ENCODE data around the gene SACM1L. TPM values are rescaled to one million over a fixed set of nuclear protein-coding genes. Genes with fewer than 3 reads are reported as not detected.

SACM1L gene
- total and polyA plus RNA-seq, 2 donors (not counting 3 experiments of a cell fraction or from before 2014, with no cell fraction given): 11.9 to 39.9 TPM

DNA sequence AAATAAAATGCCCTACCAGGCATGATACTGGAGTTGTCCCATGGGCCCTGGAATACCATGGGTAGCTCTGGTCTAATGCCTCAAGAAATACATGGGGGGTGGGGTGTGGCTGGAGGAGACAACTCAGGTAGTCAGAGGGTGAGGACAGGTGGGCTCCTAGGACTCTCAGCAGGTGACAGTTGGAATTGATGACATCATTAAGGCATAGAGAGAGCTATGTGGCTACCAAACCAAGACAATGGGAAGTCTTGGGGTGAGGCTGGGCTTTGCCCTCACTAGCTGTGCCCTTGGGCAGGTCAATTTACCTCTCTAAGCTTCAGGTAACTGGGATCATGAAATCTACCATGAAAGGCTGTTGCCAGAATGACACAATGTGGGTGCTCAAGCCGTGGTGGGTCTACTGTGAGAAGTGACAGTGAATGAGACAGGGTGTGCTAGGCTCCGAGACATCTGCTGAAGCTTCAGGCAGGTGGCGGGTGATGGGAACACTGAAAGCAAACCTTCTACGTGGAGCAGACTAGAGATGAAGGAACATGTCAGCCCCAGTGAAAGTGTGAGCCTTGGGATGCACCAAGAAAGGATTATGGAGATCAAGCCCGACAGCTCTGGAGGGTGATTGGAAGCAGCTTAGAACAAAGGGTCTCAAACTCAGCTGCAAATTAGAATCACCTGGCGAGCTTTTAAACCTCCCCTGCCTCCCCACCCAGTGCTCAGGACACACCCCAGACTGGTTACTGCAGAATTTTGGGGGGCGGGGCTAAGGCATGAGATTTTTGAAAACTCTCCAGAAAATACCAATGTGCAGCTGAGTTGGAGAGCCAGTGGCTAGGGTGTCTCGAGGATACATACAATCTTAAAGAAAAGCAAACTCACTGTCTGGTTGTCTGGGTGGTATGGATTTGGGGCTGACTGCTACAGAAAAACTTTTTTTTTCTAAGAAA, 85.7 kb downstream of the SACM1L start:
- intact Hi-C loops (cut with micrococcal nuclease): no loop called here
- ChIA-PET POLR2A (no interaction called here), CTCF (interaction anchor here (2.7 kb wide), 1 partner anchor 13 kb away, joined by 8 read pairs; no protein-coding TSS in a partner anchor)
- Histone ChIP-seq H2AFZ (ENCODE audit: low read depth, low read length) (no peak overlapping the region), H3K27me3 (ENCODE audit: control insufficient read depth in 2 of 2, insufficient read depth in 2 of 2, low read length in 2 of 2) (peaks cover 4 to 5% of the 10 kb centered on the region in 2 experiments), H3K9ac (replicated peaks; ENCODE audit: extremely low read depth, insufficient read depth, low read length) (no peak overlapping the region), H3K4me1 (ENCODE audit: control insufficient read depth, extremely low read depth, insufficient read depth, low read length) (no peaks in the 10 kb centered on the region), H3K36me3 (ENCODE audit: control insufficient read depth in 2 of 2, extremely low read depth in 1 of 2, insufficient read depth in 2 of 2, low read length in 2 of 2) (no peaks in the 10 kb centered on the region), H3K9me3 (replicated peaks; ENCODE audit: control insufficient read depth, insufficient read depth, low read length) (no peaks in the 10 kb centered on the region), H3K27ac (ENCODE audit: insufficient read depth, low read depth, low read length) (no peak overlapping the region), H3K4me3 (replicated peaks in 1 of 3; ENCODE audit: insufficient read depth in 1 of 3, low read depth in 1 of 3, low read length in 3 of 3) (no peak overlapping the region), H3K4me2 (ENCODE audit: insufficient read depth, low read length) (no peak overlapping the region), H3K9me1 (replicated peaks; ENCODE audit: control insufficient read depth, extremely low read depth, insufficient read depth, low read length) (no peaks in the 10 kb centered on the region), H4K20me1 (replicated peaks; ENCODE audit: control insufficient read depth, extremely low read depth, insufficient read depth, low read length) (no peaks in the 10 kb centered on the region), H3K79me2 (ENCODE audit: control insufficient read depth, insufficient read depth, low read length) (no peaks in the 10 kb centered on the region)
- TF ChIP-seq, protein P1, sequence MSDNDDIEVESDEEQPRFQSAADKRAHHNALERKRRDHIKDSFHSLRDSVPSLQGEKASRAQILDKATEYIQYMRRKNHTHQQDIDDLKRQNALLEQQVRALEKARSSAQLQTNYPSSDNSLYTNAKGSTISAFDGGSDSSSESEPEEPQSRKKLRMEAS (IDR thresholded peaks at IDR 0.05; ENCODE audit: insufficient read depth, insufficient read length): no peak
- no peak for TF ChIP-seq GATA2 (IDR thresholded peaks at IDR 0.05; ENCODE audit: insufficient read depth, insufficient read length, low read depth, low read length)
- TF ChIP-seq MYC (IDR thresholded peaks at IDR 0.05; ENCODE audit: low read depth, low read length): no peak
- TF ChIP-seq, protein P2, sequence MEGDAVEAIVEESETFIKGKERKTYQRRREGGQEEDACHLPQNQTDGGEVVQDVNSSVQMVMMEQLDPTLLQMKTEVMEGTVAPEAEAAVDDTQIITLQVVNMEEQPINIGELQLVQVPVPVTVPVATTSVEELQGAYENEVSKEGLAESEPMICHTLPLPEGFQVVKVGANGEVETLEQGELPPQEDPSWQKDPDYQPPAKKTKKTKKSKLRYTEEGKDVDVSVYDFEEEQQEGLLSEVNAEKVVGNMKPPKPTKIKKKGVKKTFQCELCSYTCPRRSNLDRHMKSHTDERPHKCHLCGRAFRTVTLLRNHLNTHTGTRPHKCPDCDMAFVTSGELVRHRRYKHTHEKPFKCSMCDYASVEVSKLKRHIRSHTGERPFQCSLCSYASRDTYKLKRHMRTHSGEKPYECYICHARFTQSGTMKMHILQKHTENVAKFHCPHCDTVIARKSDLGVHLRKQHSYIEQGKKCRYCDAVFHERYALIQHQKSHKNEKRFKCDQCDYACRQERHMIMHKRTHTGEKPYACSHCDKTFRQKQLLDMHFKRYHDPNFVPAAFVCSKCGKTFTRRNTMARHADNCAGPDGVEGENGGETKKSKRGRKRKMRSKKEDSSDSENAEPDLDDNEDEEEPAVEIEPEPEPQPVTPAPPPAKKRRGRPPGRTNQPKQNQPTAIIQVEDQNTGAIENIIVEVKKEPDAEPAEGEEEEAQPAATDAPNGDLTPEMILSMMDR (IDR thresholded peaks at IDR 0.05; ENCODE audit: extremely low read depth in 1 of 2, insufficient read depth in 1 of 2, low read depth in 1 of 2, low read length in 2 of 2): no peak
- TF ChIP-seq POLR2AphosphoS5 (IDR thresholded peaks at IDR 0.05; ENCODE audit: insufficient read depth, low read depth, low read length): no peak
- FAIRE-seq: no peak
- dilution Hi-C loops (cut with MboI; ENCODE audit: extremely low pct_ligation_motif_present, low sequenced_read_pairs): no loop called here
- DNase-seq (ENCODE audit: low read depth, low spot score): no peak
- BruUV-seq (replicated peaks): no TSS peak

Measured in endothelial cell of umbilical vein (primary cell).